ENCODE results near the gene DNAJC7.

DNAJC7 gene

GRCh38 chr17:42058063-42058462 is 40.8 kb upstream of the DNAJC7 start:
- TF ChIP-seq, protein P1, sequence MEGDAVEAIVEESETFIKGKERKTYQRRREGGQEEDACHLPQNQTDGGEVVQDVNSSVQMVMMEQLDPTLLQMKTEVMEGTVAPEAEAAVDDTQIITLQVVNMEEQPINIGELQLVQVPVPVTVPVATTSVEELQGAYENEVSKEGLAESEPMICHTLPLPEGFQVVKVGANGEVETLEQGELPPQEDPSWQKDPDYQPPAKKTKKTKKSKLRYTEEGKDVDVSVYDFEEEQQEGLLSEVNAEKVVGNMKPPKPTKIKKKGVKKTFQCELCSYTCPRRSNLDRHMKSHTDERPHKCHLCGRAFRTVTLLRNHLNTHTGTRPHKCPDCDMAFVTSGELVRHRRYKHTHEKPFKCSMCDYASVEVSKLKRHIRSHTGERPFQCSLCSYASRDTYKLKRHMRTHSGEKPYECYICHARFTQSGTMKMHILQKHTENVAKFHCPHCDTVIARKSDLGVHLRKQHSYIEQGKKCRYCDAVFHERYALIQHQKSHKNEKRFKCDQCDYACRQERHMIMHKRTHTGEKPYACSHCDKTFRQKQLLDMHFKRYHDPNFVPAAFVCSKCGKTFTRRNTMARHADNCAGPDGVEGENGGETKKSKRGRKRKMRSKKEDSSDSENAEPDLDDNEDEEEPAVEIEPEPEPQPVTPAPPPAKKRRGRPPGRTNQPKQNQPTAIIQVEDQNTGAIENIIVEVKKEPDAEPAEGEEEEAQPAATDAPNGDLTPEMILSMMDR (IDR thresholded peaks at IDR 0.05; ENCODE audit: low read length, missing control alignments): no peak
- no peak for DNase-seq (ENCODE audit: low read depth)
- no peak overlapping the region for H3K4me3 ChIP-seq (replicated peaks; ENCODE audit: low read depth, low read length)

DNA sequence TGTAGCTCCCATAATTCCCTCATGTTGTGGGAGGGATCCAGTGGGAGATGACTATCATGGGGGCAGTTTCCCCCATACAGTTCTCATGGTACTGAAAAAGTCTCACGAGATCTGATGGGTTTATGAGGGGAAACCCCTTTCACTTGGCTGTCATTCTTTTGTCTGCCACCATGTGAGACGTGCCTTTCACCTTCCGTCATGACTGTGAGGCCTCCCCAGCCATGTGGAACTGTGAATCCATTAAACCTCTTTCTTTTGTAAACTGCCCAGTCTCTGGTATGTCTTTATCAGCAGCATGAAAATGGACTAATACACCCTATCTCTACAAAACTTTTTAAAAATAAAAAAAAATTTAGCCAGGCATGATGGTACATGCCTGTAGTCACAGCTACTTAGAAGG is 39.4 kb upstream of the DNAJC7 start:
- TF ChIP-seq, protein P1 (IDR thresholded peaks at IDR 0.05; ENCODE audit: low read length, missing control alignments): no peak
- no peak for DNase-seq (ENCODE audit: low read depth)
- H3K4me3 ChIP-seq (replicated peaks; ENCODE audit: low read depth, low read length): no peak overlapping the region

- no peak for DNase-seq (ENCODE audit: low read depth)
- H3K4me3 ChIP-seq (replicated peaks; ENCODE audit: low read depth, low read length): no peak overlapping the region
- TF ChIP-seq, protein P1 (IDR thresholded peaks at IDR 0.05; ENCODE audit: low read length, missing control alignments): no peak
These were observed 38.3 kb upstream of the DNAJC7 start for GRCh38 chr17:42055496-42055895.

DNA sequence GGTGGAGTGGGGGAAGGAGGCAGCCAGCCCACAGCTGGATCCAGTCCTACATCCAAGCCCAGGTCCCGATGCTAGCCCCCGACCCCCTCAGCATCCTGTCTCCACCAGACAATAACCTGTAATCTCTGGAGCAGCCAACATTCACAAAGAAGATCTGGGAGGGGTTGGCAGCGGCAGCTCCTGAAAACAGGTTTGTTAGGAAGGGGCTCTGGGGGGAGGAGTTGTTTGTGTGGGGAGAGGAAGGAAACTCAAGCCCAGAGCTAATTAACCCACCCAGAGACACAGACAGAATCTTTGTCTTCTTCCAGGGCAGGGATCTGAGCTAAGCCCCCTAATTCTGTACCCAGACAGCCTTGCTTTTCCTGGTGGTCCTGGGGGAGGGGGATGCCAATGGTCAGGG is 37.8 kb upstream of the DNAJC7 start:
- DNase-seq (ENCODE audit: low read depth): no peak
- TF ChIP-seq, protein P1 (IDR thresholded peaks at IDR 0.05; ENCODE audit: low read length, missing control alignments): no peak

GRCh38 chr17:42053731-42054500 is 36.7 kb upstream of the DNAJC7 start:
- no peak for DNase-seq (ENCODE audit: low read depth)
- H3K4me3 ChIP-seq (replicated peaks; ENCODE audit: low read depth, low read length): no peak overlapping the region
- TF ChIP-seq, protein P1 (IDR thresholded peaks at IDR 0.05; ENCODE audit: low read length, missing control alignments): no peak

More for the DNA sequence above, 37.8 kb upstream of the DNAJC7 start:
- H3K4me3 ChIP-seq (replicated peaks; ENCODE audit: low read depth, low read length): no peak overlapping the region

- no peak for DNase-seq (ENCODE audit: low read depth)
- TF ChIP-seq, protein P1 (IDR thresholded peaks at IDR 0.05; ENCODE audit: low read length, missing control alignments): no peak
- H3K4me3 ChIP-seq (replicated peaks; ENCODE audit: low read depth, low read length): no peak overlapping the region
These were observed 35.2 kb upstream of the DNAJC7 start for GRCh38 chr17:42052346-42052877.

- no peak overlapping the region for H3K4me3 ChIP-seq (replicated peaks; ENCODE audit: low read depth, low read length)
These were observed 34.4 kb upstream of the DNAJC7 start for GRCh38 chr17:42051645-42052044.

More at GRCh38 chr17:42051645-42052044, 34.4 kb upstream of the DNAJC7 start:
- TF ChIP-seq, protein P1 (IDR thresholded peaks at IDR 0.05; ENCODE audit: low read length, missing control alignments): no peak
- DNase-seq (ENCODE audit: low read depth): no peak

Measured in fibroblast of pulmonary artery (primary cell).